GM10266 (cell line): ENCODE results near the gene LDLRAD1.

Source experiments
- DNase-seq: peaks from one replicate; pipeline ENCODE4 v3.0.0; 2012; ENCODE audit errors: extremely low spot score
- CTCF ChIP-seq: IDR thresholded peaks from 2 replicates; pipeline ENCODE4 v1.5.1; 2012; ENCODE audit warnings: mild to moderate bottlenecking, low read depth; ENCODE audit not compliant: control insufficient read depth, insufficient read depth; ENCODE audit errors: missing control alignments

The LDLRAD1 gene

DNA sequence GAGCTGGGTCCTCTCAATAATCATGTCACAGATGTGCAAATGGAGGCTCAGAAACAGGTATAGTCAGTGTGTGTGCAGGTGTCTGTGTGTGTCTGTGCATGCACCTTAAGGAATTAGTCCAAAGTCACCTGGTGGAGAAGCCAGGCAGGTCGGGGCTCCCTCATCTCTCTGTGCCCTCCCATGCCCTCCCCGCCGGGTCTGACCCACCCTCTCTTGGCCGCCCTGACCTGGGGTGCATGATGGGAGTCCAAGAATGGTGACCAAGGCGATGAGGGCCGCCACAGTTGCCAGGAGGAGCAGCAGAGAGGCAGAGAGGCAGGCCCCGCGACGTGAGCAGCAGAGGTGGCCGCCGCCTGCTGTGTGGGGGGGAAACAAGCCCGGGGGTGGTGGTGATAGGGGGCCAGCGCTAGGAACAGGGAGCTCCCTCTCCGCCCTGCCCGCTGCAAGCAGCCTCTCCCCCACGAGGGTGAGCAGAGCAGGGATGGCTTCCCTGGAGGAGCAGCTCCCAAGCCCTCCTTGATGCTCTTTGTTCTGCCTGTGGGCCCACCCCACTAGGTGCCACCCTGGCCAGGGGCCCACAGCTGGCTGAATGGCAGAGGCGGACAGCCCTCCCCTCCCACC lies 3.9 kb downstream of the LDLRAD1 start:
- DNase-seq, result no peak
- TF ChIP-seq CTCF, result no peak

GRCh38 chr1:54013393-54014008 lies 4.5 kb downstream of the LDLRAD1 start:
- TF ChIP-seq CTCF, result no peak
- DNase-seq, result no peak

GRCh38 chr1:54012863-54013262 lies 5.1 kb downstream of the LDLRAD1 start:
- no peak for DNase-seq
- no peak for TF ChIP-seq CTCF

DNA sequence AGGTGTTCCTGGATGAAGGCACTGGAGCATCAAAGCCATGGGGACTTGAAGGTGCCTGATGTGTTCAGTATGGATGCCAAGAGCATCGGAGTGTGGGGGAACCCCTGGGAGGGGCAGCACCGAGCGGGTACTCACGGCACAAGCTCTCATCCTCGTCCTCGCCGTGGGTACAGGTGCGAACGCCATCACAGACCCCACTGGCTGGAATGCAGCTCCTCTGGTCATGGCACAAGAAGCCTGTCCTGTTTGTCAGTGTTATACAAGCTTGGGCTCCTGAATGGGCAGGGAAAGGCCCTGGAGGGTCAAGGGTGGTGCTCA lies 6.0 kb downstream of the LDLRAD1 start:
- no peak for TF ChIP-seq CTCF
- DNase-seq, result no peak

DNA sequence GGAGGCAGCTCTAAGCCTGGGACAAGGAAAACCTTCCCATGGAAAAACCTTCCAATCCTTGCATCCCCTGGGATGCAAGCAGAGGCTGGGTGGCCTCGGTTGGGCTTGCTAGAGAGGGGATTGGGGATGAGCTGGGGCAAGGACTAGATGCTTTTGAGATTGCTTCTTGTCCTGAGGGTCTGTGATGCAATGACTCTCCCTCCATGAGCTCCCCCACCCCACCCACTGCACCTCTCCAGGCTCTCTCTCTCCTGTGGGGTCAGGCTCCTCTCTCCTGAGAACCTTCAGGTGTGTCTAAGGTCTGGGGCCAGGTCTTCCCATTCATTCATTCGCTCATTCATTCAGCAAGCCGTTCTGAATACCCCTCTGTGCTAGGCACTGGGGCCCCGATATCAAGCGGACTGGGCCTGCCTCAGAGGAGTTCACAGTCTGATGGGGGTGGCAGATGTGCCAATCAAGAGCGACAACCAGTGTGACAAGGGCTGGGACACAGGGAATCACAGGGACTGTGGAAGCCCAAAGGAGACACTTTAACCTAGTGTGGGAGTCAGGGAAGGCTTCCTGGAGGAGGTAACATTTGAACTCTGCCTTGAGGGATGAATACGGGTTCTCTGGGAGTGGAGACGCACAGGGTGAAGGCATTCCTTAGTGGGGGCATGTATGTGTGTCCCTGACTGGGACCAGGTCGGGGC lies 6.5 kb downstream of the LDLRAD1 start:
- no peak for DNase-seq
- no peak for TF ChIP-seq CTCF

- TF ChIP-seq CTCF, result no peak
- DNase-seq, result no peak
Measured at GRCh38 chr1:54010415-54011117, 7.4 kb downstream of the LDLRAD1 start.
